B cell (primary cell): Measurements from ENCODE around the gene ATP1B3. TPM values are rescaled to one million over a fixed set of nuclear protein-coding genes. Genes with fewer than 3 reads are reported as not detected.

Experiments used
- ATAC-seq: fragments of 200-7000 bp; cut with Tn5 transposase; one replicate; pipeline ENCODE4 v1.10.0; 2021; ENCODE audit warnings: low read depth, mild to moderate bottlenecking, moderate number of reproducible peaks, moderate library complexity
- CTCF ChIA-PET: fragments of 350-600 bp; sonication (Branson Sonifier 250); formaldehyde crosslinking; loops from one replicate; lab custom pipeline; 2021; ENCODE audit warnings: antibody characterized with exemption, inconsistent platforms; lab: Charles Lee
- POLR2A ChIA-PET: fragments of 350-600 bp; sonication (Branson Sonifier 250); formaldehyde crosslinking; loops from one replicate; lab custom pipeline; 2021; ENCODE audit warnings: antibody characterized with exemption; lab: Charles Lee
- DNase-seq: peaks from one replicate; pipeline ENCODE4 v3.0.0; 2013
- H2AFZ ChIP-seq: 2 replicates; pipeline ENCODE4 v1.6.1; 2012; ENCODE audit warnings: mild to moderate bottlenecking, low read depth, low read length; ENCODE audit not compliant: insufficient read depth, poor library complexity, severe bottlenecking
- H3K27ac ChIP-seq, 2 donors: 1 replicate in 1 of 2; 2 replicates in 1 of 2; pipeline ENCODE4 v1.5.1; 2012 to 2013; ENCODE audit warnings: low read length in 2 of 2, mild to moderate bottlenecking in 2 of 2, moderate library complexity in 1 of 2
- H3K27me3 ChIP-seq, 4 experiments: fragments of 200-600 bp in 1 of 4; sonication (generic) in 1 of 4; replicated peaks in 1 of 4; 1 replicate in 2 of 4; 2 replicates in 2 of 4; pipeline versions ENCODE4 v1.6.1 to v1.7.0; 2013 to 2016; ENCODE audit warnings: low read length in 3 of 4, mild to moderate bottlenecking in 2 of 4, mixed read lengths in 1 of 4, moderate library complexity in 1 of 4; ENCODE audit not compliant: insufficient read depth in 4 of 4, control insufficient read depth in 3 of 4; ENCODE audit errors: control extremely low read depth in 1 of 4
- H3K36me3 ChIP-seq, 2 experiments: replicated peaks in 1 of 2; 1 replicate in 1 of 2; 2 replicates in 1 of 2; pipeline versions ENCODE4 v1.6.1 to v1.7.1; 2013; ENCODE audit warnings: low read length in 1 of 2; ENCODE audit not compliant: insufficient read depth in 2 of 2, control insufficient read depth in 1 of 2; ENCODE audit errors: control extremely low read depth in 1 of 2, extremely low read depth in 1 of 2
- H3K4me1 ChIP-seq, 2 donors: fragments of 200-600 bp in 1 of 2; sonication (generic) in 1 of 2; 1 replicate in 1 of 2; 2 replicates in 1 of 2; pipeline versions ENCODE4 v1.5.1 to v1.6.1; 2013 to 2017; ENCODE audit warnings: low read length in 2 of 2; ENCODE audit not compliant: control insufficient read depth in 2 of 2, insufficient read depth in 2 of 2
- H3K4me2 ChIP-seq: replicated peaks from 2 replicates; pipeline ENCODE3; 2012; ENCODE audit warnings: mild to moderate bottlenecking, low read depth, low read length; ENCODE audit not compliant: poor library complexity, severe bottlenecking
- H3K4me3 ChIP-seq, 5 experiments: fragments of 200-600 bp in 1 of 5; sonication (generic) in 1 of 5; 1 replicate in 3 of 5; 2 replicates in 2 of 5; pipeline versions ENCODE4 v1.5.1 to v1.7.0; 2011 to 2016; ENCODE audit warnings: low read length in 4 of 5, mild to moderate bottlenecking in 4 of 5, low read depth in 2 of 5, control low read depth in 1 of 5, moderate library complexity in 1 of 5; ENCODE audit not compliant: insufficient read depth in 1 of 5; ENCODE audit errors: control extremely low read depth in 1 of 5, extremely low read depth in 1 of 5
- H3K79me2 ChIP-seq: fragments of 200-600 bp; sonication (generic); one replicate; pipeline ENCODE4 v1.6.0; 2016; ENCODE audit warnings: low read length; ENCODE audit not compliant: control insufficient read depth, insufficient read depth
- H3K9ac ChIP-seq: fragments of 200-600 bp; sonication (generic); 2 replicates; pipeline ENCODE4 v1.6.1; 2017; ENCODE audit warnings: mild to moderate bottlenecking, low read length, moderate library complexity
- H3K9me3 ChIP-seq, 3 donors: one replicate each; pipeline versions ENCODE4 v1.6.1 to v1.7.1; 2013; ENCODE audit warnings: low read length in 2 of 3; ENCODE audit not compliant: control insufficient read depth in 2 of 3, insufficient read depth in 1 of 3; ENCODE audit errors: control extremely low read depth in 1 of 3
- H4K20me1 ChIP-seq: 2 replicates; pipeline ENCODE4 v1.6.0; 2012; ENCODE audit warnings: mild to moderate bottlenecking, low read length; ENCODE audit not compliant: insufficient read depth, control insufficient read depth, poor library complexity, severe bottlenecking
- H3K27ac Mint-ChIP-seq: one replicate; pipeline ENCODE4 v1.8.0; 2021; ENCODE audit warnings: mixed read lengths
- H3K27me3 Mint-ChIP-seq: one replicate; pipeline ENCODE4 v1.8.0; 2021; ENCODE audit warnings: mixed read lengths
- H3K4me1 Mint-ChIP-seq: one replicate; pipeline ENCODE4 v1.8.0; 2021; ENCODE audit warnings: mixed read lengths
- H3K4me3 Mint-ChIP-seq: one replicate; pipeline ENCODE4 v1.8.0; 2021; ENCODE audit warnings: mixed read lengths
- H3K9me3 Mint-ChIP-seq: one replicate; pipeline ENCODE4 v1.8.0; 2022; ENCODE audit warnings: mixed read lengths; ENCODE audit not compliant: insufficient read depth
- CTCF ChIP-seq: fragments of 200-600 bp; IDR thresholded peaks from one replicate; pipeline ENCODE4 v1.8.0; 2022; ENCODE audit warnings: antibody characterized with exemption, mild to moderate bottlenecking
- EZH2 ChIP-seq: IDR thresholded peaks from 2 replicates; pipeline ENCODE4 v1.6.1; 2012; ENCODE audit warnings: borderline replicate concordance, low read depth, mild to moderate bottlenecking, moderate library complexity, low read length; ENCODE audit not compliant: insufficient read depth, poor library complexity, severe bottlenecking
- WGBS: methylation state at CpG from one replicate; pipeline ENCODE4 v1.1.5; 2013; ENCODE audit warnings: missing lambda C conversion rate; ENCODE audit not compliant: insufficient coverage; 5-methylcytosine and 5-hydroxymethylcytosine counted together
- intact Hi-C: fragments of 100-400 bp; cut with micrococcal nuclease; formaldehyde crosslinking; loops from one replicate; pipeline ENCODE4 v1.10.0; 2022
- polyA plus RNA-seq: library from polyadenylated mRNA; depleted of rRNA; stranded (reverse); fragments of >200 nt; gene quantifications from 2 replicates; pipeline ENCODE4 v1.2.3, GENCODE V29; 2012
- total RNA-seq, 2 donors: library from RNA; stranded (reverse); fragments of 120-200 nt in 1 of 2; gene quantifications; 1 replicate in 1 of 2; 2 replicates in 1 of 2; pipeline versions ENCODE4 v1.2.3 to v1.2.4, GENCODE V29; 2013 to 2022

The ATP1B3 gene
- total and polyA plus RNA-seq, 2 donors (not counting 1 experiment from before 2014, with no cell fraction given), result 20.7 to 28.8 TPM

GRCh38 chr3:141938011-141938500 lies 61.6 kb downstream of the ATP1B3 start:
- 98% methylated on average over 12 of the region's 20 CpGs for WGBS
- Histone ChIP-seq H3K36me3 (no peaks in the 10 kb centered on the region), H3K27ac (no peak overlapping the region), H3K79me2 (no peaks in the 10 kb centered on the region), H3K9me3 (no peaks in the 10 kb centered on the region), H3K9ac (no peak overlapping the region), H4K20me1 (no peaks in the 10 kb centered on the region), H3K4me2 (no peak overlapping the region), H3K27me3 (no peaks in the 10 kb centered on the region), H3K4me1 (no peaks in the 10 kb centered on the region), H2AFZ (no peak overlapping the region), H3K4me3 (no peak overlapping the region)
- H3K27me3 Mint-ChIP-seq, result no peaks in the 10 kb centered on the region
- H3K27ac Mint-ChIP-seq, result no peak overlapping the region
- no peak overlapping the region for H3K4me3 Mint-ChIP-seq
- POLR2A ChIA-PET, result no interaction called here
- CTCF ChIA-PET, result interaction anchor here (0.7 kb wide), 1 partner anchor 160 kb away, joined by 4 read pairs; no protein-coding TSS in a partner anchor
- ATAC-seq (no peak), DNase-seq (no peak)
- intact Hi-C loops, result no loop called here
- H3K9me3 Mint-ChIP-seq, result no peaks in the 10 kb centered on the region
- no peaks in the 10 kb centered on the region for H3K4me1 Mint-ChIP-seq
- TF ChIP-seq CTCF, result no peak
- TF ChIP-seq EZH2, result no peak

- Mint-ChIP-seq H3K4me1 (no peaks in the 10 kb centered on the region), H3K27me3 (no peaks in the 10 kb centered on the region), H3K9me3 (no peaks in the 10 kb centered on the region), H3K4me3 (no peak overlapping the region), H3K27ac (no peak overlapping the region)
- ChIA-PET CTCF (interaction anchor here (1.4 kb wide), 1 partner anchor 11 kb away, joined by 3 read pairs; no protein-coding TSS in a partner anchor), POLR2A (no interaction called here)
- no peaks in the 10 kb centered on the region for H3K79me2 ChIP-seq
- no peak for DNase-seq
- TF ChIP-seq EZH2 (no peak), CTCF (no peak)
- no peak overlapping the region for H3K4me2 ChIP-seq
- no peaks in the 10 kb centered on the region for H3K27me3 ChIP-seq
- H3K9ac ChIP-seq, result no peak overlapping the region
- no peaks in the 10 kb centered on the region for H3K36me3 ChIP-seq
- no peak overlapping the region for H2AFZ ChIP-seq
- no peak overlapping the region for H3K4me3 ChIP-seq
- H4K20me1 ChIP-seq, result no peaks in the 10 kb centered on the region
- 100% methylated on average over 1 of the region's 4 CpGs for WGBS
- no peak for ATAC-seq
- H3K9me3 ChIP-seq, result no peaks in the 10 kb centered on the region
- no peak overlapping the region for H3K27ac ChIP-seq
- intact Hi-C loops, result no loop called here
- no peaks in the 10 kb centered on the region for H3K4me1 ChIP-seq
These were observed 63.3 kb downstream of the ATP1B3 start for GRCh38 chr3:141939759-141940158.
